GM18499 (cell line): ENCODE data around the gene RAB31.
A peak's percentile ranks its signal among the peaks of the same experiment; 100 is the strongest.
"Not testable (repeated sequence)": the region's sequence is repeated elsewhere in the genome, so short reads cannot be mapped to it uniquely, and the experiment has no call there.

Experiments
- ATAC-seq: cut with Tn5 transposase; IDR thresholded peaks from one replicate; pipeline ENCODE4 v1.9.1; 2021; ENCODE audit warnings: moderate number of reproducible peaks; ENCODE audit not compliant: insufficient read depth, unreplicated experiment

RAB31 gene

DNA sequence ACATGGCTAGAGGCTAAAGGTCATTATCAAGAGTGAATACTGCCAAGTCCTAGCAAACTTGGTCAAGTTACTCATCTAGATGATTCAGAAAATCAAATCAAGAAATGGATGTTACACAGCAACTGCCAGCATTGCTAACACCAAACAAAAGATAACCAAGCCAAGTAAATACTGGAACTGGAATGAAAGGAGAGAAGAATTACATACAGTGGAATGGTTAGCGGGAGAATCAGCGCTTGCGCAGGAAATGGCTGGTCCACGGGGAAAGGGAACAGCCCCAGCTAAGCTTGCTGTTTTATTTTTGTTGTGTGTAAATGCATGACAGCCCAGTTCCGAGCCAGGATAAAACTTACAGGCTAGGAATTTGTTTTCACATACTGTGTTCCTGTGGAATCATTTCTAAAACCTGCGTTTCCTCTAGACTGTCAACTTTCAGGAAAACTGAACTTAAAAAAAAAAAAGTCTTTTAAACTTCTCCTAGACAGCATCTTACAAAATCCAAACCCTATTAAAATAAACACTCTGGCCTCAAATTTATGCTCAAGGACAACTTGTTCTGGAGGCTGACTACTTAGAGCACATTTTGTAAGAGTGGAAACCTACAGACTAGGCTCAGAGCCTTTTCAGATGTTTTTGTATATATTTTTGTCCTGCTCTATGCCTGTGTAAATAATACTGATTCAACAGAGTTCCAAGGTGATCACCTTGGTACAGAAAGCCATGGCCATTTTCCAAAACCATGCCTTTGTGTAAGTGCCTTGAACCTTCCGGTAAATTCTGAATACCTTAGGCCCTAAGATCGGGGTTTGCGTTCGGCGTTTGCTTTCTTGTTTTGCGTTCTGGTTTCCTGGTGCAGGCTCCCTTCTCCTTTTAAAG, 146.9 kb downstream of the RAB31 start:
- ATAC-seq = no peak

- ATAC-seq = no peak
Measured at GRCh38 chr18:9855681-9856080, 147.6 kb downstream of the RAB31 start.

DNA sequence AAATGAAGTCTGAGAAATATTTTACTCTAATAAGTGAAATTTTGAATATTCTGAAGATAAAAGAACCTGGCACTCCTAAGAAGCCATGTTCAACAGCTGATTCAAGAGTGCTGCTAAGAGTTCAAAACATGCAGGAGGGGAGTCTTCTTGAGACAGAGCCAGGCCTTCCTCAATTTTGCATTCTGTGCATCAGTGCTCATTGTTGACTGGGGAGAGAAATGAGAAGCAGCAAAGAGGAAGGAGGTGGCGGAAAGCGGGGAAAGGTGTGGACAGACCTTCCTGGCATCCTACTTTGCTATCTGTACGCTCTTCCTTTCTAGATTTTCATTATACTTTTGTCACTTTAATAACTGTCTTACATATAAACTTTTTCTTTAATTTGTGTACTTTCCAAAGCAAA, 148.0 kb downstream of the RAB31 start:
- no peak for ATAC-seq

DNA sequence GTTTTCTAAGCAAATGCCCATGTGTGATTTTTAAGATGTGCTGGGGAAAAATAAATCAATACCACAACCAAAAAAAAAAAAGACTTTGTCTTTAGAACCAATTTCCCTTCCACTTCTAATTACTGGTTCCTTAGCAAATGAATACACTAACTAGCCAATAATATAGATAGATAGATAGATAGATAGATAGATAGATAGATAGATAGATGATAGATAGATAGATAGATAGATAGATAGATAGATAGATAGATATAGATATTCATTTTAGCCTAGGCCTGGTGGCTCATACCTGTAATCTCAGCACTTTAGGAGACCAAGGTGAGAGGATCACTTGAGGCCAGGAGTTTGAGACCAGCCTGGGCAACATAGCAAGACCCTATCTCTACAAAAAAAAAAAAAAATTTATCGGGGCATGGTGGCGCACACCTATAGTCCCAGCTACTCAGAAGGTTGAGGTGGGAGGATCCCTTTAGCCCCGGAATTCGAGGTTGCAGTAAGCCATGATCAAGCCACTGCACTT, 149.4 kb downstream of the RAB31 start:
- ATAC-seq = not testable (repeated sequence)

DNA sequence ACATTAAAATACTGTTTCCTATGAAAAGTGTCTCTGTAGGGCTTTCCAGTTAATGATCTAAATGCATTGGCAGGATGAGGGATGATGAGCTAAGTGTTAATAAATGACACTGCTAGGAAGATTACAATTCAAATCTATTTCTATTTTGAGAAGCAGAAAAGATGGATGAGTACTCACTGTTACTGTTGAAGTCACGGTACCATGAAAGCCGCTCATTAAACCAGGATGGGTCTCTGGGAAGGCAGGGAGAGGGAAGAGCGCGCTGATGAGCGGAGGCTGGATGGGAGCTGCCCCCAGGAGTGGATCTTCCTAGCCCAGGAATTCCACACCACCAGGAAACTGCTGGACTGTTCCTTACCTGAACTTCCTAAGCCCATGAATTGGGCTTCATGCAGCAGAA, 150.5 kb downstream of the RAB31 start:
- ATAC-seq = no peak

DNA sequence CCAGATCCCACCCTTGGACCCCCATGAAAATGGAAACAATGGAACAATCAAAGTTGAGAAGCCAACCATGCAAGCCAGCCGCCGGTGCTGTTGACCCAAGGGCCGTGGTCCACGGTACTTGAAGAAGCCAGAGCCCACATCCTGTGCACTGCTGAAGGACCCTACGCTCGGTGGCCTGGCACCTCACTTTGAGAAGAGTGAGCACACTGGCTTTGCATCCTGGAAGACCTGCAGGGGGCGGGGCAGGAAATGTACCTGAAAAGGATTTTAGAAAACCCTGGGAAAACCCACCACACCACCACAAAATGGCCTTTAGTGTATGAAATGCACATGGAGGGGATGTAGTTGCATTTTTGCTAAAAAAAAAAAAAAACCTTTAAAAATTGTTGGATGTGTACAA, 151.1 kb downstream of the RAB31 start:
- no peak for ATAC-seq

DNA sequence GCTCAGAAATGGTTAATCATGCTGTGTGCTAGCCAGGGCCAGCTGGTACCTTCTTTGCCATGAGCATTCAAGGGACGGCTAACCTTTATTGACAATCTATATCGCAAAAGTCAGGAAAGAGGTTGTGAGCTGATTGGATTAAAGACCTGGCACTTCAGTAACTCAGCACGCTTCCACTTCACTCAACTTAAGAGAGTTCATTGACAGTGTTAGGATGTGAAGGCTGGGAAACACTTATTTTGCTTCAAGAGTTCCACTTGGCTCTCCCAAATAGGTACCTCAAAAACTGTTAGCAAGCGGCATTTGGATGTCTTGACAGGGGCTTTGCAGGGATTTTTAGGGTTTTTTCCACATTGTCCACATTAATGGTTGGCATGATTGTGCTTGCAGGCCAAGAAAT, 152.6 kb downstream of the RAB31 start:
- no peak for ATAC-seq

DNA sequence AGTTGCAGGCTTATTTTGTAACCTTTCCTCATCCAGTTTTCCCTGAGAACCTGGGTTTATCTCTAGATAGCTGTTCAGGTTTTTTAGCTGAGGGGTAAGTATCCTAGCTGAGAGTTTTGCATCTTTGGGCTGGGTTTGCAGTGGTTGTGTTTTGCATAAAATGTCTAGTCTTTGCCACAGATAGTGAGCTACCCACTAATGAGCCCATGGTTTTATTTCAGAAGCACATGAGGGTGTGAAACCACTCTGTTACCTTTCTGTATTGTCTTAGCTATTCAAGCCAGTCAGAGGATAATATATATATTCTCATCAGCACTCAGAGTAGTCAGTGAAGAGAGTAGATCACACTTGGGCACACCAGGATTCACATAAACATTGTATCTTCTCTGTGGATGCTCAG, 153.1 kb downstream of the RAB31 start:
- ATAC-seq = peak; percentile 71

- no peak for ATAC-seq
Measured at GRCh38 chr18:9861933-9862332, 153.8 kb downstream of the RAB31 start.

GRCh38 chr18:9862686-9863085, 154.6 kb downstream of the RAB31 start:
- ATAC-seq = no peak

DNA sequence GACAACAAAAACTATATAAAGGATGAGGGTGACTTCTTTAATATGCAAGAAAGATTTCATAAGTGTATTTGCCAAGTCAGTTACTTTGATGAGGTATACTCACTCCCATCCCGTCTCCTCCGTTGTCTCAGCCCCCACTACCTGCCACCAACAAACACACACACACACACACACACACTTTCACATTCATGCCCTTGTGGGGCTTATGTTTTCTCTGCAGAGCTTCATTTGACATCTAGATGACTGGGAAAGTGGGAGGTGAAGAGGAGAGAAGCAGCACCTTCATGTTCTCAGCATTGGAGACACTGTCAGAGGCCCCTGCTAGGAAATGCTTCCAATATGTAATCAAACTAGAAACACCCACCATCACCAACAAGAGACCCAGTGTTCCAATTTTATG, 155.2 kb downstream of the RAB31 start:
- no peak for ATAC-seq

- no peak for ATAC-seq
Measured at GRCh38 chr18:9865764-9866490, 157.8 kb downstream of the RAB31 start.

GRCh38 chr18:9866627-9867026, 158.5 kb downstream of the RAB31 start:
- no peak for ATAC-seq

- no peak for ATAC-seq
Measured at GRCh38 chr18:9867071-9867594, 159.0 kb downstream of the RAB31 start.

- no peak for ATAC-seq
Measured at GRCh38 chr18:9868857-9869714, 161.0 kb downstream of the RAB31 start.

- peak; percentile 78 for ATAC-seq
Measured at GRCh38 chr18:9869715-9870430, 161.8 kb downstream of the RAB31 start.

GRCh38 chr18:9870431-9871008, 162.4 kb downstream of the RAB31 start:
- ATAC-seq = no peak

- no peak for ATAC-seq
Measured at GRCh38 chr18:9871244-9871746, 163.2 kb downstream of the RAB31 start.

GRCh38 chr18:9872823-9873222, 164.7 kb downstream of the RAB31 start:
- no peak for ATAC-seq
